Keratinocyte (primary cell): ENCODE results near the gene ANKRD13A. TPM values are rescaled to one million over a fixed set of nuclear protein-coding genes. Genes with fewer than 3 reads are reported as not detected.

Source experiments
- DNase-seq: peaks from one replicate; pipeline ENCODE4 v3.0.0-alpha.2; 2011; ENCODE audit warnings: low read depth, missing footprints, low spot score
- FAIRE-seq: peaks from 2 replicates; lab custom pipeline; 2011; peaks lifted over from hg19 to GRCh38; lab: Jason Lieb, UNC
- H2AFZ ChIP-seq: 2 replicates; pipeline ENCODE4 v1.6.0; 2012; ENCODE audit warnings: low read length, control low read depth, inconsistent platforms; ENCODE audit not compliant: control insufficient read depth
- H3K27ac ChIP-seq: 2 replicates; pipeline ENCODE4 v1.5.1; 2011; ENCODE audit warnings: low read length; ENCODE audit not compliant: control insufficient read depth, insufficient read depth
- H3K27me3 ChIP-seq: 3 replicates; pipeline ENCODE4 v1.6.0; 2011; ENCODE audit warnings: low read length; ENCODE audit not compliant: control insufficient read depth, insufficient read depth; ENCODE audit errors: extremely low read depth
- H3K36me3 ChIP-seq, 2 experiments: 2 replicates in 1 of 2; 3 replicates in 1 of 2; pipeline ENCODE4 v1.5.1; 2011; ENCODE audit warnings: low read length in 2 of 2, mild to moderate bottlenecking in 1 of 2; ENCODE audit not compliant: control insufficient read depth in 2 of 2, insufficient read depth in 2 of 2; ENCODE audit errors: extremely low read depth in 1 of 2
- H3K4me1 ChIP-seq: 3 replicates; pipeline ENCODE4 v1.5.1; 2011; ENCODE audit warnings: low read length; ENCODE audit not compliant: control insufficient read depth, insufficient read depth; ENCODE audit errors: extremely low read depth
- H3K4me2 ChIP-seq: 3 replicates; pipeline ENCODE4 v1.6.0; 2011; ENCODE audit warnings: low read depth, low read length; ENCODE audit not compliant: control insufficient read depth, insufficient read depth; ENCODE audit errors: extremely low read depth
- H3K4me3 ChIP-seq, 3 experiments: fragments of 200-600 bp in 1 of 3; sonication (generic) in 1 of 3; 2 replicates in 2 of 3; 3 replicates in 1 of 3; pipeline ENCODE4 v1.5.1; 2011 to 2016; ENCODE audit warnings: low read length in 3 of 3, mild to moderate bottlenecking in 3 of 3, control low read depth in 2 of 3, inconsistent platforms in 1 of 3, low read depth in 1 of 3, mixed read lengths in 1 of 3, mixed run types in 1 of 3, moderate library complexity in 1 of 3; ENCODE audit not compliant: control insufficient read depth in 2 of 3, insufficient read depth in 2 of 3; ENCODE audit errors: extremely low read depth in 1 of 3
- H3K79me2 ChIP-seq: 2 replicates; pipeline ENCODE4 v1.6.0; 2012; ENCODE audit warnings: low read length; ENCODE audit not compliant: control insufficient read depth, insufficient read depth
- H3K9ac ChIP-seq: 3 replicates; pipeline ENCODE4 v1.6.0; 2011; ENCODE audit warnings: low read length; ENCODE audit not compliant: control insufficient read depth, insufficient read depth; ENCODE audit errors: extremely low read depth
- H3K9me1 ChIP-seq: 3 replicates; pipeline ENCODE4 v1.6.0; 2011; ENCODE audit warnings: low read length; ENCODE audit not compliant: control insufficient read depth, insufficient read depth; ENCODE audit errors: extremely low read depth
- H3K9me3 ChIP-seq: 2 replicates; pipeline ENCODE4 v1.5.1; 2012; ENCODE audit warnings: low read depth, low read length; ENCODE audit not compliant: control insufficient read depth
- H4K20me1 ChIP-seq: 3 replicates; pipeline ENCODE4 v1.6.0; 2011; ENCODE audit warnings: low read length; ENCODE audit not compliant: control insufficient read depth, insufficient read depth; ENCODE audit errors: extremely low read depth
- CTCF ChIP-seq, 3 experiments: IDR thresholded peaks in 1 of 3; conservative IDR thresholded peaks in 1 of 3; optimal IDR thresholded peaks in 1 of 3; 2 replicates in 2 of 3; 3 replicates in 1 of 3; pipeline versions ENCODE3 to v1.5.1; 2011; ENCODE audit warnings: low read length in 3 of 3, mild to moderate bottlenecking in 3 of 3, moderate library complexity in 2 of 3, control low read depth in 1 of 3, inconsistent platforms in 1 of 3; ENCODE audit not compliant: insufficient read depth in 2 of 3; ENCODE audit errors: extremely low read depth in 1 of 3
- EZH2 ChIP-seq: IDR thresholded peaks from one replicate; pipeline ENCODE4 v1.6.1; 2012; ENCODE audit warnings: inconsistent platforms, mild to moderate bottlenecking, low read length, moderate library complexity
- dilution Hi-C: fragments of 300-500 bp; cut with MboI; formaldehyde crosslinking; loops from one replicate; pipeline ENCODE4 v1.7.0; 2020; ENCODE audit warnings: low sequenced_read_pairs; ENCODE audit not compliant: extremely low pct_ligation_motif_present
- polyA plus RNA-seq, 5 experiments: library from polyadenylated mRNA; depleted of rRNA in 3 of 5; stranded (reverse) in 3 of 5; stranded (forward) in 1 of 5; unstranded in 1 of 5; fragments of >200 nt; gene quantifications; 1 replicate in 1 of 5; 2 replicates in 3 of 5; 3 replicates in 1 of 5; pipeline versions ENCODE4 v1.2.1 to v1.2.3, GENCODE V29; 2011 to 2012; ENCODE audit warnings: missing spikeins in 2 of 5, low read depth in 1 of 5, low replicate concordance in 1 of 5

The ANKRD13A gene
- polyA plus RNA-seq, 1 donor (not counting 4 experiments of a cell fraction or from before 2014, with no cell fraction given) = 73.1 TPM

- dilution Hi-C loops = no loop called here
- no peak for FAIRE-seq
- no peak overlapping the region for H3K9ac ChIP-seq
- no peak for TF ChIP-seq EZH2
- no peak for TF ChIP-seq CTCF (optimal IDR thresholded peaks at IDR 0.05 in 1 of 3, IDR thresholded peaks at IDR 0.05 in 1 of 3, conservative IDR thresholded peaks at IDR 0.05 in 1 of 3; ENCODE audit: extremely low read depth in 1 of 3, insufficient read depth in 2 of 3, low read length in 3 of 3)
- no peaks in the 10 kb centered on the region for H3K4me1 ChIP-seq
- H3K4me3 ChIP-seq = no peak overlapping the region
- peaks cover 48% of the 10 kb centered on the region for H3K79me2 ChIP-seq
- H3K4me2 ChIP-seq = no peak overlapping the region
- H2AFZ ChIP-seq = no peak overlapping the region
- peaks cover 11 to 15% of the 10 kb centered on the region in 2 experiments for H3K36me3 ChIP-seq
- no peaks in the 10 kb centered on the region for H4K20me1 ChIP-seq
- no peaks in the 10 kb centered on the region for H3K27me3 ChIP-seq
- H3K9me1 ChIP-seq = peaks cover 3% of the 10 kb centered on the region
- DNase-seq = no peak
- no peaks in the 10 kb centered on the region for H3K9me3 ChIP-seq
- H3K27ac ChIP-seq = no peak overlapping the region
Measured at GRCh38 chr12:110010853-110011723, 11.9 kb downstream of the ANKRD13A start.

GRCh38 chr12:110012137-110012536 lies 12.9 kb downstream of the ANKRD13A start:
- peaks cover 38% of the 10 kb centered on the region for H3K79me2 ChIP-seq
- no peak for FAIRE-seq
- TF ChIP-seq CTCF (optimal IDR thresholded peaks at IDR 0.05 in 1 of 3, IDR thresholded peaks at IDR 0.05 in 1 of 3, conservative IDR thresholded peaks at IDR 0.05 in 1 of 3; ENCODE audit: extremely low read depth in 1 of 3, insufficient read depth in 2 of 3, low read length in 3 of 3) = no peak
- TF ChIP-seq EZH2 = no peak

More at GRCh38 chr12:110012137-110012536, 12.9 kb downstream of the ANKRD13A start:
- no peak overlapping the region for H3K9ac ChIP-seq
- DNase-seq = no peak
- H3K9me1 ChIP-seq = peaks cover 3% of the 10 kb centered on the region
- H3K4me3 ChIP-seq = no peak overlapping the region
- H3K27me3 ChIP-seq = no peaks in the 10 kb centered on the region
- no peaks in the 10 kb centered on the region for H4K20me1 ChIP-seq
- H3K4me1 ChIP-seq = no peaks in the 10 kb centered on the region
- H3K9me3 ChIP-seq = no peaks in the 10 kb centered on the region
- H2AFZ ChIP-seq = no peak overlapping the region
- H3K36me3 ChIP-seq = peaks cover 11 to 15% of the 10 kb centered on the region in 2 experiments
- dilution Hi-C loops = no loop called here
- H3K4me2 ChIP-seq = no peak overlapping the region
- no peak overlapping the region for H3K27ac ChIP-seq
